Activated CD8-positive, alpha-beta T cell treated with anti-CD3 and anti-CD28 coated beads for 36 hours (primary cell): Measurements from ENCODE around the gene FAM98A. TPM values are rescaled to one million over a fixed set of nuclear protein-coding genes. Genes with fewer than 3 reads are reported as not detected.

ENCODE experiments used
- ATAC-seq: fragments of 200-7000 bp; cut with Tn5 transposase; one replicate; pipeline ENCODE4 v1.10.0; 2021; ENCODE audit warnings: mild to moderate bottlenecking, moderate library complexity
- CTCF ChIA-PET: fragments of 350-600 bp; sonication (Branson Sonifier 250); formaldehyde crosslinking; loops from one replicate; lab custom pipeline; 2021; ENCODE audit warnings: antibody characterized with exemption; lab: Charles Lee
- POLR2A ChIA-PET: fragments of 350-600 bp; sonication (Branson Sonifier 250); formaldehyde crosslinking; loops from one replicate; lab custom pipeline; 2021; ENCODE audit warnings: antibody characterized with exemption; lab: Charles Lee
- DNase-seq: peaks from one replicate; pipeline ENCODE4 v3.0.0-alpha.2; 2020
- H3K27ac Mint-ChIP-seq: one replicate; pipeline ENCODE4 v1.8.0; 2021; ENCODE audit warnings: mild to moderate bottlenecking, mixed read lengths
- H3K27me3 Mint-ChIP-seq: one replicate; pipeline ENCODE4 v1.8.0; 2021; ENCODE audit warnings: mixed read lengths
- H3K36me3 Mint-ChIP-seq: one replicate; pipeline ENCODE4 v1.8.0; 2021; ENCODE audit warnings: low read depth, mixed read lengths
- H3K4me1 Mint-ChIP-seq: one replicate; pipeline ENCODE4 v1.8.0; 2021; ENCODE audit warnings: low read depth, mixed read lengths
- H3K4me3 Mint-ChIP-seq: one replicate; pipeline ENCODE4 v1.8.0; 2021; ENCODE audit warnings: mild to moderate bottlenecking, moderate library complexity, mixed read lengths
- H3K9me3 Mint-ChIP-seq: one replicate; pipeline ENCODE4 v1.8.0; 2021; ENCODE audit warnings: mixed read lengths
- intact Hi-C: fragments of 100-400 bp; cut with micrococcal nuclease; formaldehyde crosslinking; loops from one replicate; pipeline ENCODE4 v1.10.0; 2022
- total RNA-seq, 2 experiments: library from RNA; stranded (reverse); gene quantifications; one replicate each; pipeline ENCODE4 v1.2.3, GENCODE V29; 2021
- TF ChIP-seq, protein P1 (sequence below): fragments of 200-600 bp; IDR thresholded peaks from one replicate; pipeline ENCODE4 v1.8.0; 2022; ENCODE audit warnings: antibody characterized with exemption, mild to moderate bottlenecking

Gene FAM98A
- total RNA-seq, 2 experiments from 2014 or later, result 52.3 to 63.0 TPM

DNA sequence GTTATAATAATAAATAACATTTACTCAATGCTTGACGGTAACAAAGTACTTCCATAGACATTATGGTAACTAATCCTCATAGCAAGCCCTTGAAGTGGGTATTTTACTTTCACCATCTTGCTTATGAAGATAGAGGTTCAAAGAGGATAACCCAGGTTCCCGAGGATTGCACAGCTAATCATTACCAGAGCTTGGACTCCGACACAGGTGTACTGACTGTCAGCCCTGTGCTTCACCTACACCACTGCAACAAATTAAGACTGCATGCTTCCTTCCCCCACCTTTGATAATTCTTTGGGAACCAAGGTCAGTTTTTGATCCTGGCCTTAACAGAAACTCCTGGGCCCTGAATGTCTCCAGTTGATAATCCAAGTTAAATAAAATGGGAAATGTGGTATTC lies 48.9 kb downstream of the FAM98A start:
- Mint-ChIP-seq H3K27me3 (no peaks in the 10 kb centered on the region), H3K9me3 (no peaks in the 10 kb centered on the region), H3K4me3 (no peak overlapping the region), H3K27ac (no peak overlapping the region), H3K36me3 (no peaks in the 10 kb centered on the region), H3K4me1 (no peaks in the 10 kb centered on the region)
- no peak for DNase-seq
- no peak for ATAC-seq
- TF ChIP-seq, protein P1, sequence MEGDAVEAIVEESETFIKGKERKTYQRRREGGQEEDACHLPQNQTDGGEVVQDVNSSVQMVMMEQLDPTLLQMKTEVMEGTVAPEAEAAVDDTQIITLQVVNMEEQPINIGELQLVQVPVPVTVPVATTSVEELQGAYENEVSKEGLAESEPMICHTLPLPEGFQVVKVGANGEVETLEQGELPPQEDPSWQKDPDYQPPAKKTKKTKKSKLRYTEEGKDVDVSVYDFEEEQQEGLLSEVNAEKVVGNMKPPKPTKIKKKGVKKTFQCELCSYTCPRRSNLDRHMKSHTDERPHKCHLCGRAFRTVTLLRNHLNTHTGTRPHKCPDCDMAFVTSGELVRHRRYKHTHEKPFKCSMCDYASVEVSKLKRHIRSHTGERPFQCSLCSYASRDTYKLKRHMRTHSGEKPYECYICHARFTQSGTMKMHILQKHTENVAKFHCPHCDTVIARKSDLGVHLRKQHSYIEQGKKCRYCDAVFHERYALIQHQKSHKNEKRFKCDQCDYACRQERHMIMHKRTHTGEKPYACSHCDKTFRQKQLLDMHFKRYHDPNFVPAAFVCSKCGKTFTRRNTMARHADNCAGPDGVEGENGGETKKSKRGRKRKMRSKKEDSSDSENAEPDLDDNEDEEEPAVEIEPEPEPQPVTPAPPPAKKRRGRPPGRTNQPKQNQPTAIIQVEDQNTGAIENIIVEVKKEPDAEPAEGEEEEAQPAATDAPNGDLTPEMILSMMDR, result no peak
- POLR2A ChIA-PET, result no interaction called here
- CTCF ChIA-PET, result interaction anchor here (0.7 to 1.1 kb wide), 2 partner anchors 25 to 27 kb away, joined by 3 read pairs; no protein-coding TSS in a partner anchor
- intact Hi-C loops, result no loop called here

DNA sequence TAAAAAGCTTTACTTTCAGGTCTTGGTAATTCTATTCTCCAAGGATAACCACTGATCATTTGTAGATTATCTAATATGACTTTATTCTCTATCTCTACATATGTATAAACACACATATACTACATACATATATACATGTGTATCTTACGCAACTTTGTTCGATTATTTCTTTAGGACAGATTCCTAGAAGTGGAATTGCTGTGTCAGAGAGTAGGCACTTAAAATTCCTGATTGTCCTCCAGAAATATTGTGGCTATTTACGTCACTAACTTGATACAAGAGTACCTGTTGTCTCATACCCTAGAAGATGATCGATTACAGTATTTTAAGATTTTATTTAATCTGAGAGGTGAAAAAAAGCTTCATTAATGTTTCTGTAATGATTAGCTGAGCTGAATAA lies 57.9 kb downstream of the FAM98A start:
- no peaks in the 10 kb centered on the region for H3K9me3 Mint-ChIP-seq
- CTCF ChIA-PET, result interaction anchor here (0.7 kb wide), 1 partner anchor 34 kb away, joined by 4 read pairs; no protein-coding TSS in a partner anchor
- POLR2A ChIA-PET, result no interaction called here
- no peak overlapping the region for H3K27ac Mint-ChIP-seq
- no peaks in the 10 kb centered on the region for H3K36me3 Mint-ChIP-seq
- no peak for DNase-seq
- H3K4me3 Mint-ChIP-seq, result no peak overlapping the region
- no peak for ATAC-seq
- TF ChIP-seq, protein P1, result no peak
- H3K27me3 Mint-ChIP-seq, result no peaks in the 10 kb centered on the region
- intact Hi-C loops, result no loop called here
- H3K4me1 Mint-ChIP-seq, result no peaks in the 10 kb centered on the region

DNA sequence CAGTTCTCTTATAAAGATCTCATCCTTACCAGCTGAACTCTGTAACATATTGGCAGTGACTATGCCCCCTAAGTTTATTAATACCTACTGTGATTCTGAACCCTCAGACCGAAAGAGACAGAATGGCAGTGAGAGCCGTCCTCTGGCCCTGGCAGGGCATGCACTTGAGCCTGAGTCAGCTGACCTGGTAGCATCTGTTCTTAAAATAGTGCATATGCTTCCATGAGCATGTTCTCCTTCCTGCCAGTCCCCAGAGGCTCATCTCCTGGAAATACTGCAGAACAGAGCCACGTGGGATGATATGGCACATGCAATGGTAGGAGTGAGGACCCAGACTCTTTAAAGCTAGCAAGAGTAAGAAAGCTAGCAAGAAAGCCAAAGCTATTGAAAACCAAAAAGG lies 63.7 kb downstream of the FAM98A start:
- CTCF ChIA-PET, result no interaction called here

More for the DNA sequence above, 63.7 kb downstream of the FAM98A start:
- no peaks in the 10 kb centered on the region for H3K4me1 Mint-ChIP-seq
- POLR2A ChIA-PET, result no interaction called here
- TF ChIP-seq, protein P1, result no peak
- ATAC-seq, result no peak
- H3K4me3 Mint-ChIP-seq, result no peak overlapping the region
- no peaks in the 10 kb centered on the region for H3K9me3 Mint-ChIP-seq
- no peaks in the 10 kb centered on the region for H3K36me3 Mint-ChIP-seq
- intact Hi-C loops, result no loop called here
- H3K27ac Mint-ChIP-seq, result no peak overlapping the region
- H3K27me3 Mint-ChIP-seq, result no peaks in the 10 kb centered on the region
- DNase-seq, result no peak

Other genes with a start within 250 kb of the FAM98A start
- gene RASGRP3, start 122.7 kb downstream of the FAM98A start, total RNA-seq, result 1 to 10 TPM in 1 of 2 experiments, under 1 TPM in 1; 0.98 to 1.6 TPM